ENCODE data around the gene ZYG11A.

DNA sequence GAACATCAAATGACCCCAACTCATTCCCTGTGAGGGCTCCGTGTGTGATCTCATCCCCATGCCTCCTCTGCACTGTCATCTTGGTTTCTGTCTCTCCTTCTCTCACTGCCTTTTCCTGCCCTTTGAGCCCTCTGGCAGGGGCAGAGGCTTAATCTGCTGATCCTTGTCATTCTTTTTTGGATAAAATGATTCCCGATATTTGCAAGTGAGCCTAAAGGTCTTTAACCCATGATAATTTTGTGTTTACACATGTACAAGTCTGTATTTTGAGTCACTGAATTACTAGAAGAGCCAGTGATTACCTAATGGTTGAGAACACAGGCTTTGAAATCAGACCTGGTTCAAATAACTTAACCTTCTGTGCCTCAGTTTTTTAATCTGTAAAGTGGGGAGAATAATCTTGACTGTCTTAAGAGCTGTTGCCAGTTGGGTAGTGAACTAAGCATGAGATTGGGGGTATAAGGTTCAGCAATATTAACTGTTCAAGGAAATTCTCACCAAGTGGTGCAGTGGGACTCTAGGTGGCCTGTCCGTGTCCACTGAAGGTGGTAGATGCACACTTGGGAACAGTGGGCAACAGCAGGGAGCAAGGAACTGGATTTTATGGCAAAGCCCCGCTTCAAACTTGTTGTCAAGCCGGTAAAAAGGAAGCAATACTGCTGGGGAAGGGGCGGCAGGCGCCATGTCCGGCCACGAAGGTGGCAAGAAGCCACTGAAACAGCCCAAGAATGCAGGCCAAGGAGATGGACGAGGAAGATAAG, 77.3 kb downstream of the ZYG11A start:
- TF ChIP-seq, protein P1, sequence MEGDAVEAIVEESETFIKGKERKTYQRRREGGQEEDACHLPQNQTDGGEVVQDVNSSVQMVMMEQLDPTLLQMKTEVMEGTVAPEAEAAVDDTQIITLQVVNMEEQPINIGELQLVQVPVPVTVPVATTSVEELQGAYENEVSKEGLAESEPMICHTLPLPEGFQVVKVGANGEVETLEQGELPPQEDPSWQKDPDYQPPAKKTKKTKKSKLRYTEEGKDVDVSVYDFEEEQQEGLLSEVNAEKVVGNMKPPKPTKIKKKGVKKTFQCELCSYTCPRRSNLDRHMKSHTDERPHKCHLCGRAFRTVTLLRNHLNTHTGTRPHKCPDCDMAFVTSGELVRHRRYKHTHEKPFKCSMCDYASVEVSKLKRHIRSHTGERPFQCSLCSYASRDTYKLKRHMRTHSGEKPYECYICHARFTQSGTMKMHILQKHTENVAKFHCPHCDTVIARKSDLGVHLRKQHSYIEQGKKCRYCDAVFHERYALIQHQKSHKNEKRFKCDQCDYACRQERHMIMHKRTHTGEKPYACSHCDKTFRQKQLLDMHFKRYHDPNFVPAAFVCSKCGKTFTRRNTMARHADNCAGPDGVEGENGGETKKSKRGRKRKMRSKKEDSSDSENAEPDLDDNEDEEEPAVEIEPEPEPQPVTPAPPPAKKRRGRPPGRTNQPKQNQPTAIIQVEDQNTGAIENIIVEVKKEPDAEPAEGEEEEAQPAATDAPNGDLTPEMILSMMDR (IDR thresholded peaks at IDR 0.05): no peak
- no peak for TF ChIP-seq POLR2A (IDR thresholded peaks at IDR 0.05)
